HG03457 (cell line): Measurements from ENCODE around the gene SLC2A10.

ENCODE experiments used
- ATAC-seq: cut with Tn5 transposase; IDR thresholded peaks from one replicate; pipeline ENCODE4 v1.9.1; 2021; ENCODE audit warnings: moderate number of reproducible peaks; ENCODE audit not compliant: unreplicated experiment

Gene SLC2A10

DNA sequence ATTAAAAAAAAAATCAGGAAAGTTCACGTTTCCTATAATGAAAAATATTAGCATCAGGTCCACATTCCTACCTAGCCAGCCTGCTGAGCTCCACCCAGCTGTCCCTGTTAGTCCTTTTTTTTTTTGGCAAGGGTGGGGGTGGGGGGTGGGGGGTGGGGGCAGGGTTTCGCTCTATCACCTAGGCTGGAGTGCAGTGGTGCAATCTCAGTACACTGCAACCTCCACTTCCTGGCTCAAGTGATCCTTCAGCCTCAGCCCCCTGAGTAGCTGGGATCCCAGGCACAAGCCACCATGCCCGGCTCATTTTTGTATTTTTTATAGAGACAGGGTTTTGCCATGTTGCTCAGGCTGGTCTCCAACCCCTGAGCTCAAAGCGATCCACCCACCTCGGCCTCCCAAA is 7.5 kb upstream of the SLC2A10 start:
- no peak for ATAC-seq

DNA sequence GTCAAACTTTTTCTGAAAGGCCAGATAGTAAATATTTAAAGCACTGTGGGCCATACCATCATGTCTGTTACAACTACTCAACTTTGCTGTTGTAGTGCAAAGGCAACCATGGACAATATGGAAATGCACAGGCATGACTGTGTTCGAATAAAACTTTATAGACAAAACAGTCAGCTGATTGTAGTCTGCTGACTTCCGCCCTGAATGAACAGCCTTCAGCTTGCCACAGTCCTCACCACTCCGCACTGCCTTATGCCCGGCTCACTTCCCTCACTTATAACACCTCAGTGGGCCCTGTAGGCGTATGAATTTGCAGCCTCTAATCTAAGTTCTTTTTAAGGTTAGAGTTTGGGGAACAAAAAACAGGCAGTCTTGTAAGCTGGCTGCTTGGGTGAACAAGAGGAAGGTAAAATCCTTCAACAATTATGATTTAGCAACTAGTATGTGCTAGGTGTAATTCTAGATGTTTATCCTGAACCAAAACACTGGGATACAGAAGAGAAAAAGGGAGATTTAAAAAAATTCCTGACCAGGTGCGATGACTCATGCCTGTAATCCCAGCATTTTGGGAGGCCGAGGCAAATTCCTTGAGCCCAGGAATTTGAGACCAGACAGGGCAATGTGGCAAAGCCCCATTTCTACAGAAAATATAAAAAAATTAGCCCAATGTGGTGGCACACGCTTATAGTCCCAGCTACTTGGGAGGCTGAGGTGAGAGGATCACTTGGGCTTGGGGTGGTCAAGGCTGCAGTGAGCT is 6.8 kb upstream of the SLC2A10 start:
- ATAC-seq, result no peak

DNA sequence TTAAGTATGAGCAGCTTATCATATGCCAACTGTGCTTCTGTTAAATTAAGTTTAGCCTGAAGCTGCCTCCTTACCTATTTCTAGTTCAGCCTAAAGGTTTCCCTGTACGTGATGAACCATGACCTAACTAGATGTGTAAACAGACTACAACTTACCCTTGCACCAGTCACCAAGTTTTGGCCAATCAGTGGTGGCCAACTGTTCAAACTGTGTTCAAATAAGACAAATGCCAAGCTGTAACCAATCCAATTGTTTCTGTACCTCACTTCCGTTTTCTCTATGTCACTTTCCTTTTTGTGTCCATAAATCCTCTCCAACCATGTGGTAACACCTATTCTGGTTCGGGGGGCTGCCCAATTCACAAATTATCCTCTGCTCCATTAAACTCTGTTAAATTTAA is 6.0 kb upstream of the SLC2A10 start:
- no peak for ATAC-seq

DNA sequence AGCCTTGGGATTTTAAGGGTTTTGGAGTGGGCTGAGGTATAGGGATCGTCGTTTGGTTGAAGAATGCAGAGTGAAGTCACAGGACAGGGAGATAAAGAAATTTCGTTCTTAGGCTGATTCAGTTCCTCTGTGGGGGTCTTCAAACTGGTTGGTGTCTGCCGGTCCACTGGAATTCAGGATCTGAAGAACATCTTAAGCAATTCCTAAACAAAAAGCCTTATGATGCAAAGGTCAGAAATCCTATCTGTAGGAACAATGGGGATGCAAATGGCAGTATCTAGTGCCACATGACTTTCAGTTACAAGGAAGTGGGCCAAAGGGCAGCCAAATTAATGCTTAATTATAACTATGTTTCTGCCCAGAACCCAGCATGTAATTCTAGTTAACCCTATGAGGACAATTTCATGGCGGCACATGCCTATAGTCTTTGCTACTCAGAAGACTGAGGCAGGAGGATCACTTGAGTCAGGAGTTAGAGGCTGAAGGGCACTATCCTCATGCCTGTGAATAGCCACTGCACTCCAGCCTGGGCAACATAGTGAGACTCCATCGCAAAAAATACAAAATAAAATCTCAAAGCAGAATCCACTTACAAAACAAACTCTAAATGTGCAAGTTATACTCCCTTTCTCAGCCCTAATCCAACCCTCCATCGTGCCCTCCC is 4.6 kb upstream of the SLC2A10 start:
- ATAC-seq, result no peak

DNA sequence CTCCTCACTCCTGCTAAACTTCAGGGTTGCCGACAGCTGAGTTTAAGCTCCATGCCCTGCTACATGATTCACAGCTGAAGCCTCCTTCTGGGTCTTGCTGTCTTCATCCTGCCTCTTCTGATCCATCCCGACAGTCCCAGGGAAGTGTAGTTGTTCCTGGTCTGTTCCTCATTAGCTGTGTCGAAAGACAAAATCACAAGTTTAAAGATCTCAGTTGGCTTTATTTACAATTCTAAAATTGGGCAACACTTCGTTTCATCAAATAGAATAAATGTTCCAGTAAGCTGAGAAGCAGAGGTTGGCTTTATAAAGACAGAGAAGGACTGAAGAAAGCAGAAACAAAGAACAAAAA is 4.1 kb upstream of the SLC2A10 start:
- no peak for ATAC-seq

DNA sequence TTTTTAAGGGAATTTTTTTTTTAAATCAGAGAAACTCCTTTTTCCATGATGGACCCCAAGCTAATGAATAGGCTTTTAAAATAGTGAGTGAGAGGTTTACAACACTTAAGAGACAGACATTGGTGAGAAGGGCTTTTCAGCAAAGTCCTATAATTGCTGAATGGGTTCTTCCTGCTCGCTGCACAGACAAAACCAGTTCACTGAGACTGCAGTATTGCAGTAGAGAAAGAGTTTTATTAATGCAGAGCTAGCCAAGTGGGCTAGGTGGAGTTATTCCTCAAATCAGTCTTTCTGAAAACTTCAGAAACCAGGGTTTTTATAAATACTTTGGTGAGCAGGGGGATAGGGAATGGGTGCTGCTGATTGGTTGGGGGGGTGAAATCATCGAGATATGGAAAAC is 3.2 kb upstream of the SLC2A10 start:
- ATAC-seq, result no peak

DNA sequence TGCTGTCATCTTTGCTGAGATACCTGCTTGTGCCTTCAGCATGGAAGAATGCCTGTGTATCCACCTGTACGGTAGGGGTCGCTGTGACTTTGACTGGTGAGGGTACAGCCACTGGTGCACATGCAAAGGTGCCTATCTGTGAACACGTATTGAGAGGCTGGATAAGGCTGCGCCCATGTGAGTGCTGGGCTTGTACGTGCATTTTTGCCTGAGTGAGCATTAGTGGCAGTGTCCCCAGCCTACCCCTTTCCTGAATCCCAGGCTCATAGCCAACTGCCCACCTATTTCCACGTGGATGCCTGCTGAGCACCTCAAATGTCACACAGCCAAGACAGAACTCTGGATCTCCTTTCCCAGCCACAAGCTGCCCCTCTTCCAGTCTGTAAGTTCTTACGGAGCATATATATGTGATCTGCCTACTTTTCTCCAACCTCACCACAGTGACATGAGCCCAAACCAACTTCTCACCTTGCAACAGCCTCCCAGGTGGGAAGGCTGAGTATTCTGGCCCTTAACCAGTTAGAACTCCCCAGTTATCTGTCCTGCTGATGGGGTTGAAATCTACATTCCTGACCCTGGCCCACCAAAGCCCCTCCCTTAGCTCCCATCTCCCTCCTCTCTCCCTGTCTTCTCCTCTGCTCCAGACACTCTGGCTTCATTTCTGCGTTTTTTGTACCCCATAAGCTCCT is 1.1 kb upstream of the SLC2A10 start:
- ATAC-seq, result no peak

DNA sequence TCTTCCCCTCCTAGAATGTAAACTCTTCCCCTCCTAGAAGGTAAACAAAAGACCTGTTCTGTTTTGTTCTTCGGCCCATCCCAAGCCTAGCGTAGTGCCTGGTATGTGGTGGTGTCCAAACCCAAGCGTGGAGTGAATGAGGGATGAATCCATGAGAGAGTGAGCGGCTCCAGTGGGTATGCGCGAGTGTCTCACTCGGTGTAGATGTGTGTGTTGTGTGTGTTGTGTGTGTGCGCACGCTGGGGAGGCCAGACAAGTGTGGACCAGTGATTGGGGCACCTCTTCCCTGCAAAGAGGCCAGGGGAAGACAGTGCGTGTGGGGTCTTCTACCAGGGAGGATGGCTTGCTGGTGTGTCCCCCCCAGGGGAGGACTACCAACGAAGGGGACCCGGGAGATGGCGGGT is 392 bp upstream of the SLC2A10 start:
- no peak for ATAC-seq

DNA sequence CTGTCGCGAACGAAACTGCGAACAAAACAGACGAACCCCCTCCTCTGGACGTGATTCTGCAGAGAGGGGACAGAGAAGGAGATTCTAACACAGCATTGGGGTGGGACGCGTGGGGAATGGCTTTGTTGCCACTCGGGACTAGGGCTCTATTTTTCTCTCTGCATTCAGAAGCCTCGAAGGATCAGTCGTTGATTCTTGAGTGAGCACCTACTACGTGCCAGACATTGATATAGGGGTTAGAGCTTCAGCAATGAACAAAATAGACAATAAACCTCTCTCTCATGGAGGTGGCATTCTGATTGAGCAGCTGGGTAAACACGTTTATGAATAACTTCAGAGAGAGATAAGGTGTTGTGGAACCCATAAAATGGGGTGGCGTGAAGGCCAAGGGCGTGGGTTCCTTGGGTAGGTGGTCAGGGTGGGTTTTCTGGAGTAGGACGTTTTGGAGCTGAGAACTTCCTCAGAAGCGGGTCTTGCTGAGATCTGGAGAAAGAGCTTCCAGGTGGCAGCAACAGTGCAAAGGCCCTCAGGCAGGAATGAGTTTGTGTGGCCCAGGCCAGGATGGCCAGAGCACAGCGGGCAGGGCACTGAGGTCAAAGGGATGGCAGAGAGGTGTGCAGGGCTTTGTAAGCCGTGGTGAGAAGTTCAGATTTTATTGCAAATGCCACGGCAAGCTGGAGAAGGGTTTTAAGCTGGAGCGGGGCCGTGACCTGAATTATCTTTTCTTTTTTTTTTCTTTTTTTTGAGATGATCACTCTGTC is 884 bp downstream of the SLC2A10 start:
- no peak for ATAC-seq

DNA sequence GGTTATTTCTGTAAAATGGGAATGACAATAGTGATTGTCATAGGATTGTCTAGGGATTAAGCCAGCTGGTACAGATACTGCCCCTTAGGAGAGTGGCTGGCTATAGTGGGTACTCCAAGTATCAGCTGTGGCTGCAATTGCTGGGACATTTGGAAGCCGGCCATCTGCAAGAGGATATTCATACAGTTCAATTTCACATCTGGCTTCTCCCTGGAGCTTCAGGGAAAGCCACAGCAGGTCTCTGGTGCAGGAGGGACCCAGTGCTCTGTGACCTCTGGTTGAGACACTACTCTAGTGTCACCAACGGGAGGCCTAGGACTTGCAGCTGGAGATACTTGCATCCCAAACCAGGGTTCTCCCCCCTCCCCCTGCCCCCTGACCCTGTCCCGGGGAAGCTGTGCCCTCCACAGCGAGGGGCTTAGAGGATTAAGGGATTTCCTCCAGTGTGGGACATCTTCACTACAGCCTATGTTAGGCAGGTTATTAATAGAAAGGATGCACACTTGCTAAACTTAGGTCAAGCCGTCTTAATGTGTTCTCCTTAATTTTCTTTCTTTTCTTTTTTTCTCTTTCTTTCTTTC is 2.7 kb downstream of the SLC2A10 start:
- ATAC-seq, result no peak

DNA sequence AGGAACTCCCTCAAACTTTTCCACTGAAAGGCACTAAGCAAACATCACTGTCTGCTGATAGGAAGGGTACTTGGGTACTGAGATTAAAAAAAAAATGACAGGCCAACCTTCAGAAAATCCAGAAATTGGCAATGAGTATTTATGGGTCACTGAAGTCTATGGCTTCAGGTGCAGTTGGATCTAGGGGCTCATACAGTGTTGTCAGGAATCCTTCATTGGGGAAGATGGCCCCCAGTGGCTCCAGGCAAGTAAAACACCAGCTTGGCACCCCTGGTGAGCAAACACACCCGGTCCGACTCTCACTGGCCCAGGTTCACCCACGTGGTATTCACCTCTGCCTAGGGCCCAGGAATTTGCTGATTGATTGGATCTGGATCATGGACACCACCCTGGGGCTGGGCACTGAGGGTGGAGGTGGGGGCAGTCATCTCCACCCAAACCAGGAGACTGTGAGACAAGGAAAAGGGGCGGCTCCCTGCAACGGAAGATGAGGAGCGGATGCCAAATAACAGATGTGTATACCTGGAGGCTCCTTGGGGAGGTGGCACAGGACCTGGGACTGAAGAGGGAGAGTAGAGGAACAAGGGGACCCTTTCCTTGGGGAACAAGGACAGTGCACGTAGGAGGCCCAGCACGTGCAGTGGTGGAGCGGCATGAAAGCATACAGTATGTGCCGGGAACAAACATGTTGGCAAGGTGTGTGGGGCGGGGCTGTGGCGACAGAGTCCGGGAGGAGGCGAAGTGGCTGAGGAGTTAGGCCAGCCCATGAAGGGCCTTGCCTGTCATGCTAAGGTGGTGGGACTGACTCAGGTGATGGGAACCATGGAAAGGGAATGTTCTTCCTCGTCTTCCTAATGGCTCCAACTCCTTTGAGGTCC is 4.7 kb downstream of the SLC2A10 start:
- no peak for ATAC-seq

DNA sequence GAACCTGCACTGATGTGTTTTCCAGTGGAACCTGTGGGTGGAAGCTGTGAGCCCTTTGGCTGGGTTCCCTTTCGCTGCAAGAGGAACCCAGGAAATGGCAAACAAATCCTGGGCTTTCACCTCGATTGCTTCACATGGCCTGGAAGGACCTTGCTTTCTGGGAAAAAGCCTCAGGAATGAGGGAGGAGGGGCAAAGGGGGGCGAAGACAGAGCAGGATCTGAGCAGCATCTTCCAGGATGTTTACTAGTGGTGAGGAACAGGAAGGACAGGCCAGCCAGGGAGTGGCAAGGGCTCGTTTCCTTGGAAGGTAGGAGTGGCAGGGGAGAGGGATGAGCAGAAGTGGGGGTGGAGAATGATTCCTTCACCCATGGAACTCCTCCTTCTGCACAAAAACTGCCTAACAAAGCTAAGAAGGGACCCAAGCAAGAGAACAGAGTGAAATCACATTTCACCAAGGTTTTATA is 5.9 kb downstream of the SLC2A10 start:
- ATAC-seq, result no peak

DNA sequence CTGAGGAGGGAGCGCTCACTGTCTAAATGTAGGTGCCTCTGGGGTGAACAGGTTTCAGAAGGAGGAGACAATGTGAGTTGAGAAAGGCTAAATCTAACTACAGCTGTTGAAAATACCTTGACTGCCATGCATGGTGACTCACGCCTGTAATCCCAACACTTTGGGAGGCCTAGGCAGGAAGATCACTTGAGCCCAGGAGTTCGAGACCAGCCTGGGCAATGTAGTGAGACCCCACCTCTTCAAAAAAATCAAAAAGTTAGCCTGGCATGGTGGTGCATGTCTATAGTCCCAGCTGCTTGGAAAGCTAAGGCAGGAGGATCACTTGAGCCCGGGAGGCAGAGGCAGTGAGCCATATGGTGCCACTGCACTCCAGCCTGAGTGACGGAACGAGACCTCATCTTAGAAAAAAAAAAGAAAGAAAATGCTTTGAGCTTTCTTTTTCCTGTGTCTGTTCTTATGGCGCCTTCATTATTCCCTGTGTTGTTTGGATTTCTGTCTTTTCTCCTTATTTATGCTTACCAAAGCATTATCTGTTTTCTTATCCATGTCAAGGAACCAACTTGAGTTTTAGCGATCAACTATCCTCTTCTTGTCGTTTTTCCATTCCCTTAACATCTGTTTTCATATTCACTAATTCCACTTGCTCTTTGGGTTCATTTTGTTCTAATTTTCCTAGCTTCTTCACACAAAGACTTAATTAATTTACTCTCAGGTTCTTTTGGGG is 8.5 kb downstream of the SLC2A10 start:
- ATAC-seq, result no peak

DNA sequence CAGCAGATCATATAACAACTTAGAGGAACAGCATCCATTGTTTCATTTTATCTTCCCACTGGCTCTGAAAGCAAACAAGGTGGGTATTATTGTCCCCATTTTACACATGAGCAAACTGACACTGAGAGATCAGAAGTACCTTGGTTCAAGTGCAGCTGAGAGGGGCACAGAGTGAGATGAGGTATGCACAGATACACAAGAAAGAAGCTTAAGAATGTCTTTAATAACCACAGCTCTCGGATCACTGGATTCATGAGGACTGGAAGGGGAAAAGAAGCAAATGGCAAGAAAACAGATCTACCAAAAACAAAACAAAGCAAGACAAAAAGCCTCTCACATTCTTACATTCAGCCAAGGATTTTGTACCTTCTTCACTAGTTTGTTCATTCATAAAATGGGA is 10.6 kb downstream of the SLC2A10 start:
- ATAC-seq, result no peak

DNA sequence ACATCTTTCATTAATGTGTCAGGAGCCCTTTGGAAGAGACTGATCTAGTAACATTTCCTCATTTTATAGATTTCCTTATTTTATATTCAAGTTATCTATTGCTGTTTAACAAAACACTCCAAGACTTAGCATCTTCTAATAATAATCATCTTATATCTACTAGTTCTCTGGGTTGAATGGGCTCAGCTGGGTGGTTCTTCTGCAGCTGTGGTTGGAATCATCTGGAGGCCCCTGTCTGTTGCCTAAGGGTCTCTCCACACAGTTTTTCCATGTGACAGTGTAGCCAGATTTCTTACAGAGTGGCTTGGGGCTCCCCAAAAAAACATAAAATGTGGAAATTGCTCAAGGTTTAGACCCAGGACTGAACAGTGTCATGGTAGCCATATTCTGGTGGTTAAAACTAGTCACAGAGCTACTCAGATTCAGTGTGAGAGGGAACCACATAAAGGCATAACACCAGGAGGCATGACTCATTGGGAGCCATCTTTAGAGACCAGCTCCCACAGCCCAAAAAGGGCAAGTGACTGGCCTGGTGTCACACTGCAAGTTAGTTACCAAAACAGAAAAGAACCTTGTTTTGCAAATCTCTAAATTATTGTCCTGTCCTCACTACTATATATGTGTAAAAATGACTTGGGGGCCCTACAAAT is 11.5 kb downstream of the SLC2A10 start:
- no peak for ATAC-seq

DNA sequence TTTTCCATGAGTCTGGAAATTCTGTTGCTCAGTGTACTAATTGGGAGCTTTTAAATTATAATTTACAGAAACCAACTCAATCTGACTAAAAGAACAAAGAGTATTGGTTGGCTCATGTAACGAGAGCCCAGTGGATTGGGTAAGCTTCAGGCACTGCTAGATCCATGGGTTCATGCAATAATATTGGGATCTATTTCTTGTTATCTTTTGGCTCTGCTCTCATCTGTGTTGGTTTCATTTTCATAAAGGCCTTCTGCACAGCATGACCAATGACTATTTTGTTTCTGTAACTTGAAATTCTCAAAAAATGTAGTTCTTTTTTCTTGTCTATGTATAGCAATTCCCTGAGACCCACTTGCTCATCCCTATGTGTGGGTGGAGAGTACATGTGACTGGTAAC is 12.0 kb downstream of the SLC2A10 start:
- no peak for ATAC-seq

DNA sequence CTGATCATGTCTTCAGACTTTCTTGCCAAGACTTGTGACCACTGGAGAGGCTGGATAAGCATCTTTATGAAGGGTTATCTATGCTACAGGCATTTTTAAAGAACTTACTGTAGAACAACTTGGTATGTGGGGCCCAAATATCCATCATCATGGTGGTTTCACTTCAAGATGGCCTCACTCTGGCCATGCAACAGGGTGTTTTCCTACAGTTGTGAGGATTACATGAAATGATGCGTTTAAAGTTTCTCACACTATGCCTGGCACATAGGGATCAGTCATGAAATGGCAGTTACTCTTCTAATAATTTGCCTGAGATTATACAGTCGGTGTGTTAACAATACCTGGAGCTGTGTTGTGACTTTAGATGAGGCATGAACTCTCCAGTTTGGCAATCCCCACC is 13.0 kb downstream of the SLC2A10 start:
- no peak for ATAC-seq

DNA sequence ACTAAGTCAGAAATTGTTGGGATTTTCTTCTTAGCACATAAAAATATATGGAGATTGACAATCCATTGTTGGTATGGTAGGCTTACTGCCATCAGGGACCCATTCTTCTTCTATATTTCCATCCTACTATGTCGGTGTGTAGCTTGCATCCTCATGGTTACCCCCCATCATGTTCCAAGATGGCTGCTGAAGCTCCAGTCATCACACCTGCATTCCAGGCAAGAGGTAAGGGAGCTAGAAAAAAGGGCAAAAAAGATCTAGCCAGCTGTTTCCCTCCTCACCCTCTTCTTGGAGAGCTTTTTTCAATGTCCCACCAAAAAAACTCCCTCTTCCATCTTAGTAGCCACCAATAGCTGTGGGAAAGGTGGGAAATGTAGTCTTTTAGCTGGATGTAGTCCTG is 13.6 kb downstream of the SLC2A10 start:
- no peak for ATAC-seq
